Measurements from ENCODE around the gene ZNF175.

DNA sequence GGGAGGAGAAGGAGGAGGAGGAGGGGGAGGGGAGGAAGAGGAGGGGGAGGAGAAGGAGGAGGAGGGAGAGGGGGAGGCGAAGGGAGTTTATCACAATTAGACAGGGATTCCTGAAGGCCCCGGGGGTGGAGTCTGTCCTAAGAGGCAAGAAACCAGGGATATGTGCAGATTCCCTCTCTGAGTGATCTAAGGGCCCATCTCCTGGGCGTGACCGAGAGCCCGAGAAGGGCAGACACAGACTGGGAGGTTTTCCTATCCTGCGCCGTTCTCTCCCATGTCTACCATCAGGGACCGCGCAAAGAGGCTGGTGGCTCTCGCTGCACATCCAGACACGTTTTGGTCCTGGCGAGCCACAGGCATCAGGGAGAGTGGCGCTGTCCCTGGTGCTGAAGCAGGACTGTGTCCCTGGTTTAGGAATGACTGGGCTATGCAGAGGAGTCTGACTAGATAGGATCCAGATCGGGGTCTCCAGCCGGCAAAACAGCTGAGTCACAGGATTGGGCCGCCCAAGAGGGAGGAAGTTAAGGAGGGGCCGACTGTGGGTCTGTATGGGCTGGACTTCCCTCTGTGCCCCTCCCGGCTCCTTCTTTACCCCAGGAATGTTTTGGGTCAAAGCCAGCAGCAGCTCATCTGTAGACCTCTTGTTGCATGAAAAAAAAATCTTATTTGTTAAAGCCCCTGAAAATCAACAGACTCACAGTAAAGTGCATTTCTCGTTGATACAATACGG, 17.9 kb upstream of the ZNF175 start:
- TF ChIP-seq POLR2A (IDR thresholded peaks at IDR 0.05; ENCODE audit: low read depth): no peak
- TF ChIP-seq, protein P1, sequence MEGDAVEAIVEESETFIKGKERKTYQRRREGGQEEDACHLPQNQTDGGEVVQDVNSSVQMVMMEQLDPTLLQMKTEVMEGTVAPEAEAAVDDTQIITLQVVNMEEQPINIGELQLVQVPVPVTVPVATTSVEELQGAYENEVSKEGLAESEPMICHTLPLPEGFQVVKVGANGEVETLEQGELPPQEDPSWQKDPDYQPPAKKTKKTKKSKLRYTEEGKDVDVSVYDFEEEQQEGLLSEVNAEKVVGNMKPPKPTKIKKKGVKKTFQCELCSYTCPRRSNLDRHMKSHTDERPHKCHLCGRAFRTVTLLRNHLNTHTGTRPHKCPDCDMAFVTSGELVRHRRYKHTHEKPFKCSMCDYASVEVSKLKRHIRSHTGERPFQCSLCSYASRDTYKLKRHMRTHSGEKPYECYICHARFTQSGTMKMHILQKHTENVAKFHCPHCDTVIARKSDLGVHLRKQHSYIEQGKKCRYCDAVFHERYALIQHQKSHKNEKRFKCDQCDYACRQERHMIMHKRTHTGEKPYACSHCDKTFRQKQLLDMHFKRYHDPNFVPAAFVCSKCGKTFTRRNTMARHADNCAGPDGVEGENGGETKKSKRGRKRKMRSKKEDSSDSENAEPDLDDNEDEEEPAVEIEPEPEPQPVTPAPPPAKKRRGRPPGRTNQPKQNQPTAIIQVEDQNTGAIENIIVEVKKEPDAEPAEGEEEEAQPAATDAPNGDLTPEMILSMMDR (IDR thresholded peaks at IDR 0.05): no peak
